Measurements from ENCODE around the gene DOLK. TPM values are rescaled to one million over a fixed set of nuclear protein-coding genes. Genes with fewer than 3 reads are reported as not detected.
A peak's percentile ranks its signal among the peaks of the same experiment; 100 is the strongest.

The DOLK gene
- total RNA-seq, 1 donor from 2014 or later = 9.6 TPM

- intact Hi-C loops (cut with DNase I) = no loop called here
- DNase-seq (ENCODE audit: low spot score) = no peak
- no peak for ATAC-seq
Measured at GRCh38 chr9:128937310-128938165, 9.9 kb downstream of the DOLK start.

GRCh38 chr9:128936171-128936865 is 11.1 kb downstream of the DOLK start:
- DNase-seq (ENCODE audit: low spot score) = no peak
- intact Hi-C loops (cut with DNase I) = no loop called here
- no peak for ATAC-seq

GRCh38 chr9:128933731-128934130 is 13.7 kb downstream of the DOLK start:
- DNase-seq (ENCODE audit: low spot score) (no peak), ATAC-seq (no peak)
- intact Hi-C loops (cut with DNase I) = no loop called here

- intact Hi-C loops (cut with DNase I) = loop anchor here (5.0 kb wide), 1 partner anchor 67 kb away; no protein-coding TSS in a partner anchor
- DNase-seq (ENCODE audit: low spot score) (no peak), ATAC-seq (no peak)
Measured at GRCh38 chr9:128929560-128929959, 17.8 kb downstream of the DOLK start.

GRCh38 chr9:128928624-128929023 is 18.8 kb downstream of the DOLK start:
- ATAC-seq (no peak), DNase-seq (ENCODE audit: low spot score) (no peak)
- intact Hi-C loops (cut with DNase I) = loop anchor here (5.0 kb wide), 1 partner anchor 66 kb away; no protein-coding TSS in a partner anchor

- DNase-seq (ENCODE audit: low spot score) (no peak), ATAC-seq (peak; percentile 81)
- intact Hi-C loops (cut with DNase I) = loop anchor here (5.0 kb wide), 1 partner anchor 66 kb away; no protein-coding TSS in a partner anchor
Measured at GRCh38 chr9:128927731-128928411, 19.5 kb downstream of the DOLK start.

GRCh38 chr9:128923493-128923883 is 23.9 kb downstream of the DOLK start:
- no peak for ATAC-seq
- no peak for DNase-seq (ENCODE audit: low spot score)
- intact Hi-C loops (cut with DNase I) = no loop called here

GRCh38 chr9:128921881-128922763 is 25.3 kb downstream of the DOLK start:
- DNase-seq (ENCODE audit: low spot score) = peak; percentile 81
- intact Hi-C loops (cut with DNase I) = no loop called here
- peak; percentile 87 for ATAC-seq

GRCh38 chr9:128920381-128921058 is 26.9 kb downstream of the DOLK start, which contains the start of gene PHYHD1:
Gene PHYHD1, plus strand, starts transcription at chr9:128920982. Its CDS starts 1,342 bp downstream, at chr9:128922324.
- DNase-seq (ENCODE audit: low spot score) = no peak
- ATAC-seq = peak; percentile 11
- intact Hi-C loops (cut with DNase I) = no loop called here

GRCh38 chr9:128919402-128920089 is 27.9 kb downstream of the DOLK start:
- no peak for DNase-seq (ENCODE audit: low spot score)
- ATAC-seq = no peak
- intact Hi-C loops (cut with DNase I) = loop anchor here (5.0 kb wide), 1 partner anchor 37 kb away; the partner anchor contains the start of genes KYAT1 and LRRC8A

- ATAC-seq = no peak
- no peak for DNase-seq (ENCODE audit: low spot score)
- intact Hi-C loops (cut with DNase I) = loop anchor here (5.0 kb wide), 1 partner anchor 37 kb away; the partner anchor contains the start of genes KYAT1 and LRRC8A
Measured at GRCh38 chr9:128918921-128919320, 28.5 kb downstream of the DOLK start.

- DNase-seq (ENCODE audit: low spot score) (peak; percentile 89), ATAC-seq (peak; percentile 80)
- intact Hi-C loops (cut with DNase I) = loop anchor here (5.0 kb wide), 1 partner anchor 35 kb away; the partner anchor contains the start of genes KYAT1 and LRRC8A
Measured at GRCh38 chr9:128917151-128917849, 30.1 kb downstream of the DOLK start.

- no peak for ATAC-seq
- intact Hi-C loops (cut with DNase I) = loop anchor here (5.0 kb wide), 1 partner anchor 34 kb away; the partner anchor contains the start of genes KYAT1 and LRRC8A
- DNase-seq (ENCODE audit: low spot score) = no peak
Measured at GRCh38 chr9:128916745-128917144, 30.7 kb downstream of the DOLK start.

- intact Hi-C loops (cut with DNase I) = loop anchor here (5.0 kb wide), 1 partner anchor 34 kb away; the partner anchor contains the start of genes KYAT1 and LRRC8A
- ATAC-seq (peak; percentile 46), DNase-seq (ENCODE audit: low spot score) (no peak)
Measured at GRCh38 chr9:128916204-128916603, 31.2 kb downstream of the DOLK start.

GRCh38 chr9:128913995-128914772 is 33.2 kb downstream of the DOLK start:
- ATAC-seq (no peak), DNase-seq (ENCODE audit: low spot score) (no peak)
- intact Hi-C loops (cut with DNase I) = no loop called here

Data from sciatic nerve (tissue), 2 donors.